Measurements from ENCODE around the gene BCAS3. TPM values are rescaled to one million over a fixed set of nuclear protein-coding genes. Genes with fewer than 3 reads are reported as not detected.
A peak's percentile ranks its signal among the peaks of the same experiment; 100 is the strongest.

BCAS3 gene
- total RNA-seq, 1 experiment from 2014 or later: 12.2 TPM

- Histone ChIP-seq H3K4me3 (no peak overlapping the region), H3K36me3 (no peaks in the 10 kb centered on the region), H3K27me3 (no peaks in the 10 kb centered on the region), H3K9me3 (no peaks in the 10 kb centered on the region)
- no peak for DNase-seq
These were observed 590.2 kb downstream of the BCAS3 start for GRCh38 chr17:61267847-61268246.

- no peaks in the 10 kb centered on the region for H3K27me3 ChIP-seq
- no peak for DNase-seq
- H3K4me3 ChIP-seq: no peak overlapping the region
- H3K36me3 ChIP-seq: no peaks in the 10 kb centered on the region
- no peaks in the 10 kb centered on the region for H3K9me3 ChIP-seq
These were observed 597.7 kb downstream of the BCAS3 start for GRCh38 chr17:61275395-61275794.

GRCh38 chr17:61276806-61277205 is 599.2 kb downstream of the BCAS3 start:
- H3K36me3 ChIP-seq: no peaks in the 10 kb centered on the region
- no peaks in the 10 kb centered on the region for H3K9me3 ChIP-seq
- H3K27me3 ChIP-seq: no peaks in the 10 kb centered on the region
- no peak for DNase-seq
- H3K4me3 ChIP-seq: no peak overlapping the region

GRCh38 chr17:61279476-61280145 is 602.0 kb downstream of the BCAS3 start:
- DNase-seq: peak; percentile 51
- Histone ChIP-seq H3K4me3 (no peak overlapping the region), H3K9me3 (peaks cover 2% of the 10 kb centered on the region; the same call in 1 of the 2 replicates), H3K36me3 (no peaks in the 10 kb centered on the region), H3K27me3 (no peaks in the 10 kb centered on the region)

GRCh38 chr17:61280338-61280737 is 602.7 kb downstream of the BCAS3 start:
- Histone ChIP-seq H3K36me3 (no peaks in the 10 kb centered on the region), H3K27me3 (no peaks in the 10 kb centered on the region), H3K9me3 (peaks cover 2% of the 10 kb centered on the region; the same call in 1 of the 2 replicates), H3K4me3 (no peak overlapping the region)
- no peak for DNase-seq

GRCh38 chr17:61280851-61281250 is 603.2 kb downstream of the BCAS3 start:
- no peak overlapping the region for H3K4me3 ChIP-seq
- no peaks in the 10 kb centered on the region for H3K36me3 ChIP-seq
- DNase-seq: no peak
- H3K9me3 ChIP-seq: peaks cover 2% of the 10 kb centered on the region; the same call in 1 of the 2 replicates
- H3K27me3 ChIP-seq: no peaks in the 10 kb centered on the region

- Histone ChIP-seq H3K4me3 (no peak overlapping the region), H3K9me3 (peaks cover 2% of the 10 kb centered on the region; the same call in 1 of the 2 replicates), H3K27me3 (no peaks in the 10 kb centered on the region), H3K36me3 (no peaks in the 10 kb centered on the region)
- DNase-seq: no peak
These were observed 604.7 kb downstream of the BCAS3 start for GRCh38 chr17:61282377-61282776.

- H3K9me3 ChIP-seq: peaks cover 2% of the 10 kb centered on the region; the same call in 1 of the 2 replicates
- no peak for DNase-seq
- no peak overlapping the region for H3K4me3 ChIP-seq
- no peaks in the 10 kb centered on the region for H3K36me3 ChIP-seq
- no peaks in the 10 kb centered on the region for H3K27me3 ChIP-seq
These were observed 605.4 kb downstream of the BCAS3 start for GRCh38 chr17:61283043-61283442.

- Histone ChIP-seq H3K36me3 (no peaks in the 10 kb centered on the region), H3K4me3 (no peak overlapping the region), H3K9me3 (peaks cover 2% of the 10 kb centered on the region; the same call in 1 of the 2 replicates), H3K27me3 (no peaks in the 10 kb centered on the region)
- peak; percentile 58 for DNase-seq
These were observed 606.5 kb downstream of the BCAS3 start for GRCh38 chr17:61284174-61284573.

- no peak for DNase-seq
- H3K4me3 ChIP-seq: no peak overlapping the region
- no peaks in the 10 kb centered on the region for H3K27me3 ChIP-seq
- no peaks in the 10 kb centered on the region for H3K36me3 ChIP-seq
- peaks cover 2% of the 10 kb centered on the region; the same call in 1 of the 2 replicates for H3K9me3 ChIP-seq
These were observed 607.1 kb downstream of the BCAS3 start for GRCh38 chr17:61284746-61285145.

GRCh38 chr17:61285526-61286320 is 608.1 kb downstream of the BCAS3 start:
- Histone ChIP-seq H3K9me3 (peaks cover 2% of the 10 kb centered on the region; the same call in 1 of the 2 replicates), H3K4me3 (no peak overlapping the region), H3K36me3 (no peaks in the 10 kb centered on the region), H3K27me3 (no peaks in the 10 kb centered on the region)
- DNase-seq: no peak

GRCh38 chr17:61286449-61286848 is 608.8 kb downstream of the BCAS3 start:
- DNase-seq: no peak
- H3K36me3 ChIP-seq: no peaks in the 10 kb centered on the region
- no peaks in the 10 kb centered on the region for H3K27me3 ChIP-seq
- peaks cover 2% of the 10 kb centered on the region; the same call in 1 of the 2 replicates for H3K9me3 ChIP-seq
- no peak overlapping the region for H3K4me3 ChIP-seq

- H3K4me3 ChIP-seq: no peak overlapping the region
- no peaks in the 10 kb centered on the region for H3K9me3 ChIP-seq
- no peak for DNase-seq
- H3K27me3 ChIP-seq: no peaks in the 10 kb centered on the region
- no peaks in the 10 kb centered on the region for H3K36me3 ChIP-seq
These were observed 612.0 kb downstream of the BCAS3 start for GRCh38 chr17:61289408-61290385.

- H3K36me3 ChIP-seq: no peaks in the 10 kb centered on the region
- no peaks in the 10 kb centered on the region for H3K27me3 ChIP-seq
- no peaks in the 10 kb centered on the region for H3K9me3 ChIP-seq
- no peak for DNase-seq
- no peak overlapping the region for H3K4me3 ChIP-seq
These were observed 614.0 kb downstream of the BCAS3 start for GRCh38 chr17:61291451-61292285.

- DNase-seq: no peak
- Histone ChIP-seq H3K4me3 (no peak overlapping the region), H3K9me3 (no peaks in the 10 kb centered on the region), H3K27me3 (no peaks in the 10 kb centered on the region), H3K36me3 (no peaks in the 10 kb centered on the region)
These were observed 616.6 kb downstream of the BCAS3 start for GRCh38 chr17:61294286-61294685.

- Histone ChIP-seq H3K9me3 (no peaks in the 10 kb centered on the region), H3K27me3 (no peaks in the 10 kb centered on the region), H3K4me3 (no peak overlapping the region), H3K36me3 (no peaks in the 10 kb centered on the region)
- peak; percentile 40 for DNase-seq
These were observed 617.1 kb downstream of the BCAS3 start for GRCh38 chr17:61294777-61295176.

All from MG63 (cell line).